ENCODE data around the gene PNPLA2.

- no peak for TF ChIP-seq POLR2A (IDR thresholded peaks at IDR 0.05)
- no peak for TF ChIP-seq POLR2AphosphoS5 (IDR thresholded peaks at IDR 0.05)
These were observed 17.5 kb upstream of the PNPLA2 start for GRCh38 chr11:801097-801780.

Measured in gastroesophageal sphincter (tissue), 2 donors.